Left kidney (tissue), 2 donors: ENCODE measurements around the gene FIS1. TPM values are rescaled to one million over a fixed set of nuclear protein-coding genes. Genes with fewer than 3 reads are reported as not detected.
"Not testable (repeated sequence)": the region's sequence is repeated elsewhere in the genome, so short reads cannot be mapped to it uniquely, and the experiment has no call there.

Source experiments
- DNase-seq: peaks from one replicate; pipeline ENCODE4 v3.0.0-alpha.2; 2013
- polyA plus RNA-seq: library from polyadenylated mRNA; unstranded; fragments of 120-200 nt; gene quantifications from one replicate; pipeline ENCODE4 v1.2.1, GENCODE V29; 2013; ENCODE audit not compliant: insufficient read length

The FIS1 gene
- polyA plus RNA-seq, 1 donor = 130 TPM

- no peak for DNase-seq
Observed at GRCh38 chr7:101207459-101207858, 37.4 kb downstream of the FIS1 start.

- no peak for DNase-seq
Observed at GRCh38 chr7:101206665-101207042, 38.2 kb downstream of the FIS1 start.

DNA sequence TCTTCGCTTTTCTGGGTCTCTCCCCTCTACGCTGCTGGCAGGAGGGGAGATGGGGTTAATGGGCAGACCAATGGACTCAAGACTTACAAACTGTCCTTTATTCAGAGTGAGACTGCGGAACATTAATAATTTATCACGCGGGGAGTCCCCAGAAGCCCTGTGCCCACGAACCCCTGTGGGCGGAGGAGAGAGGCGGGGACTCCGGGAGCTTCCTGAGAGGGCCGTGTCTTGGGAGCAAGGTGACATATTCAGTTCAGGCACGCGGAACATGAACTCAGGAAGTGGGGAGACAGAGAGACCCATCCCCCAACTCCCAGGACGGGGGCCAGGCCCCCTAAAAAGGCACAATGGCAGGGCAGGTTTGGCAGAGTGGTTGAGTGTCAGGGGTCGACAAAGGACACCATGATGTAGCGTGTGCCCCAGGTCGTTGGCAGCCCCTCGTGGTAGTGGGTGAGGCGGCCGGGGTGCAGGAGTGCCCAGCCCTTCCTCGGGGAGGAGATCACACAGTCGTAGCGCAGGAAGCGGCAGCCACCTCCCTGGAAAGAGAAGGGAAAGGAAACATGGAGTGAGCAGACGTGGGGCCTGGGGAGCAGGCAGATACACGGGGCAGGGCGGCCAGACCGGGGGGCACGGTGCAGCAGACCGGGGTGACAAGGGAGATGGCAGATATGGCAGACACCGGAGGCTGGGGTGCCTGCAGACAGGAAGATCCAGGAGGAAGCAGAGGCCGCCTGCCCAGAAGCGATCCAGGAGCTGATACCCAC, 38.8 kb downstream of the FIS1 start:
- no peak for DNase-seq

GRCh38 chr7:101203740-101204738, 40.8 kb downstream of the FIS1 start:
- DNase-seq = not testable (repeated sequence)

DNA sequence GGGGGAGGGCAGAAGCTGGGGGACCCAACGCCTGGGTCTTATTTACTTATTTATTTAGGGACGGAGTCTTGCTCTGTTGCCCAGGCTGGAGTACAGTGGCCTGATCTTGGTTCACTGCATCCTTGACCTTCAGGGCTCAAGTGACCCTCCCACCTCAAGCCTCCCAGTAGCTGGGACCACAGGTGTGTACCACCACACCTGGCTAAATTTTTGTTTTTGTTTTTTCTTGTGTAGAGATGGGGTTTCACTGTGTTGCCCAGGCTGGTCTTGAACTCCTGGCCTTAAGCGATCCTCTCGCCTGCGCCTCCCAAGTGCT, 42.3 kb downstream of the FIS1 start:
- no peak for DNase-seq

- no peak for DNase-seq
Observed at GRCh38 chr7:101201695-101202602, 42.9 kb downstream of the FIS1 start.

DNA sequence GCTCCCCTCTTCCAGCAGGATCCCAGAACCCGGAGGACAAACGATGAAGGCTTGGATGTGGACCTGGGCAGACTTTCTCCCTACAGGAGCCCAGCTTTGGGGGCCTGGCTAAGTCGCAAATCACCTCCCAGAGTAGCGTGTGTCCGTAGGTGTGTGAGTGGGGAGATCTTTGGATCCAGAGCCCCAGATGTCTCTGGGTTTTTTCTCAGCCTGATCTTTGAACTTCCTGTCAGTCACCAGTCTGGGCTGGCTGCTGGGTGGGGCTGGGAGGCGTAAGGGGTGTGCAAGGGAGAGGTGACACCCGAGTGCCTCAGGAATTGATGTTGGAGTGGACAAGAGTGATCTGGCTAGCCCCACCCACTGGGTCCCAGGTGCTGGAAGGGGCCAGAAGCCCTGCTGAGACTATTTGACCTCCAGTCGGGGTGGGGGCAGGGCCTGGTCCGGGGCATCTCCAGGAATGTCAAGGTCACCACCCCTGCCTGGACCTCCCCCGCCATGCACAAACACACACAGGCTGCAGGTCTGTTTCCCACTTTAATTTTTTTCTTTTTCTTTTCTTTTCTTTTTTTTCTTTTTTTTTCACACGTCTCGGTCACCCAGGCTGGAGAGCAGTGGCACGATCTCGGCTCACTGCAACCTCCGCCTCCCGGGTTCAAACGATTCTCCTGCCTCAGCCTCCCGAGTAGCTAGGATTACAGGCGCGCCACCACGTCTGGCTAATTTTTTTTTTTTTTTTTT, 43.9 kb downstream of the FIS1 start, which contains the start of gene MOGAT3:
MOGAT3 (minus strand) TSS at position 175 of the 738 bp plus-strand sequence. CDS start 182 bp downstream, outside the sequence.
- no peak for DNase-seq

DNA sequence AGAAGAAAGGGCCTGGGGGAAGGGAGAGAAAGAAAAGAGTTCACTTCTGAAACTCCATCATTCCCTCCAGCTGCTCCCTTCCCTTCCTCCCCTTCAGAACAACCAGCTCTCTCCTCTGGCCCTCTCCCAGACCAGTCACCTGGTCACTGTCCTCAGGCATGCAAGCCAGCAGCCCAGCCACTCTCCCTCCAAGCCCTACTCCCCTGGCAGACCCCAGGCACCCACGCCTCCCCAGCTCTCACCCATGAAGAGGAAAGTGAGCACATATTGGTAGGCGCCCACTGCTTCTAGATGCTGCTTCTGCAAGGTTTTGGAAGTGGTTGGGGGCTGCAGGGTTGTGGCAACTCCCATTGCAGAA, 44.4 kb downstream of the FIS1 start:
- no peak for DNase-seq

- not testable (repeated sequence) for DNase-seq
Observed at GRCh38 chr7:101199522-101199921, 45.4 kb downstream of the FIS1 start.

DNA sequence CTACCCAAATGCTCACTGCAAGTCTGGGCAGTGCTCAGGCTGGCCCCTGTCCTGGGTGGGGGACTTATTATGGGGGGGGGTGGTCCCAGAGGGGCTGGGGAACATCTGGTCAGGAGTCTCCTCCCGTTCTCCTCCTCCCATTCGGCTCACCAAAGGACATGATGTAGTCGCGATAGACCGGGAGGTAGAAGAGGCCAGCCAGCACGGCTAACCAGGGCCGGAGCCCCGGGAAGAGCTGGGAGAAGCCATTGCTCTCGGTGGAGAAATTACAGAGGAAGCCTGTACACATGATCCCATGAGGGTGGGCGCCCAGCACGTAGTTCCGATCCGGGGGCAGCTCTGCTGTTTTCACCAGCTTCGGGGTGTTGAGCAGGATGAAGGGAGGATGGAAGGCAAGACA, 46.4 kb downstream of the FIS1 start:
- DNase-seq = no peak

DNA sequence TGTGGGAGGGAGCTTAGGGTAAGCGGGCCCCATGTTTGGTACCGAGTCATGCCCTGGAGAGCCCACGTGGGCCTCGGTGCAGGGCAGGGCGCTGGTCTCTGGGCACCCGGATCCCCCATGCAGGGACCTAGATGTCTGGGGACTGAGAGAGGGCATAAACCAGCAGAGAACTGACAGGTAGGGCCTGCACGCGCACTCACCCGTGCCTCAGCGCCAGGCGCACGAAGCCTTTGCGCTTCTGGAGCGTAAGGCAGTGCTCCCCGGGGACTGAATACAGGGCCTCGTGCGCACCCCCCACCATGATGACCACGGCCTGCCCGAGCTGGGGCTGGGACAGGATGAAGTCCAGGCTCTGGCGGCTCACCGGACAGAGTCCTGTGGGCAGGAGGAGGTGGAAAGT, 46.9 kb downstream of the FIS1 start:
- no peak for DNase-seq

GRCh38 chr7:101195884-101196283, 49.0 kb downstream of the FIS1 start:
- DNase-seq = no peak

Other genes starting within 250 kb of the FIS1 start
- gene MUC17, start 225.0 kb downstream of the FIS1 start, polyA plus RNA-seq = not detected
- gene TRIM56, start 159.6 kb downstream of the FIS1 start, polyA plus RNA-seq = 19.9 TPM
- 1.1 TPM for gene SERPINE1, start 118.0 kb downstream of the FIS1 start, polyA plus RNA-seq
- gene AP1S1, start 90.6 kb downstream of the FIS1 start, polyA plus RNA-seq = 66.7 TPM
- gene VGF, start 79.5 kb downstream of the FIS1 start, polyA plus RNA-seq = 0.20 TPM
- not detected for gene NAT16, start 64.8 kb downstream of the FIS1 start, polyA plus RNA-seq
- gene MOGAT3, start 44.0 kb downstream of the FIS1 start, polyA plus RNA-seq = 0.90 TPM
- 50.1 TPM for gene PLOD3, start 27.5 kb downstream of the FIS1 start, polyA plus RNA-seq
- 55.8 TPM for gene ZNHIT1, start 26.9 kb downstream of the FIS1 start, polyA plus RNA-seq
- gene CLDN15, start 7.3 kb downstream of the FIS1 start, polyA plus RNA-seq = 12.1 TPM
- gene IFT22, start 76.7 kb upstream of the FIS1 start, polyA plus RNA-seq = 69.8 TPM
- 22.5 TPM for gene COL26A1, start 117.8 kb upstream of the FIS1 start, polyA plus RNA-seq